OCI-LY3 (cell line): Measurements from ENCODE around the gene IRF9.

Source experiments
- CTCF ChIP-seq: fragments of 200-600, 300-600 bp; sonication (generic); IDR thresholded peaks from 2 replicates; pipeline ENCODE4 v1.5.1; 2014; ENCODE audit warnings: antibody characterized with exemption, low read length, low read depth
- EZH2phosphoT487 ChIP-seq: fragments of 200-600 bp; shearing (Covaris generic); IDR thresholded peaks from 2 replicates; pipeline ENCODE4 v1.6.1; 2018; ENCODE audit warnings: antibody characterized with exemption, mixed run types, low read depth

- TF ChIP-seq CTCF (no peak), EZH2phosphoT487 (no peak)
These were observed 13.9 kb upstream of the IRF9 start, which contains the start of gene RNF31 for GRCh38 chr14:24146978-24147760.
